Left lung (tissue), 10 donors: ENCODE results near the gene VRK3. TPM values are rescaled to one million over a fixed set of nuclear protein-coding genes. Genes with fewer than 3 reads are reported as not detected.
"Not testable (repeated sequence)": the region's sequence is repeated elsewhere in the genome, so short reads cannot be mapped to it uniquely, and the experiment has no call there.

Experiments used
- ATAC-seq: fragments of 200-7000 bp; cut with Tn5 transposase; one replicate; pipeline ENCODE4 v1.9.1; 2020; ENCODE audit warnings: moderate library complexity
- DNase-seq, 4 donors: peaks; one replicate each; pipeline ENCODE4 v3.0.0-alpha.2; 2013 to 2020
- H3K27ac ChIP-seq, 2 donors: fragments of 200-600 bp; sonication (generic) in 1 of 2; one replicate each; pipeline versions ENCODE4 v1.5.0 to v1.8.0; 2020 to 2021
- H3K27me3 ChIP-seq, 2 donors: fragments of 200-600 bp; sonication (generic) in 1 of 2; one replicate each; pipeline versions ENCODE4 v1.5.0 to v1.8.0; 2020 to 2021
- H3K36me3 ChIP-seq, 2 donors: fragments of 200-600 bp; sonication (generic) in 1 of 2; one replicate each; pipeline versions ENCODE4 v1.5.0 to v1.8.0; 2020 to 2021
- H3K4me1 ChIP-seq, 2 donors: fragments of 200-600 bp; one replicate each; pipeline ENCODE4 v1.8.0; 2021
- H3K4me3 ChIP-seq, 2 donors: fragments of 200-600 bp; sonication (generic) in 1 of 2; one replicate each; pipeline versions ENCODE4 v1.5.0 to v1.8.0; 2020 to 2021; ENCODE audit warnings: mild to moderate bottlenecking in 1 of 2
- H3K9me3 ChIP-seq, 2 donors: fragments of 200-600 bp; sonication (generic) in 1 of 2; one replicate each; pipeline versions ENCODE4 v1.5.0 to v1.8.0; 2020 to 2021
- CTCF ChIP-seq, 2 donors: fragments of 200-600 bp; sonication (generic) in 1 of 2; IDR thresholded peaks; one replicate each; pipeline versions ENCODE4 v1.5.0 to v1.8.0; 2021; ENCODE audit warnings: antibody characterized with exemption in 2 of 2
- intact Hi-C, 2 donors: fragments of 100-400 bp; cut with DNase I; formaldehyde crosslinking; loops; one replicate each; pipeline versions ENCODE4 v1.11.2 to v1.14.2; 2022
- polyA plus RNA-seq, 6 donors: library from polyadenylated mRNA; unstranded; fragments of 120-200 nt; gene quantifications; one replicate each; pipeline ENCODE4 v1.2.1, GENCODE V29; 2013; ENCODE audit not compliant: insufficient read length in 6 of 6
- total RNA-seq, 2 donors: library from RNA; stranded (reverse); fragmentation: NEBNext Ultra II Directional; extraction: Animal tissue kit (Norgen Biotek cat#: 25700); gene quantifications; one replicate each; pipeline ENCODE4 v1.2.1, GENCODE V29; 2021
- donor health status: DM: no; HTN: yes; CAD: no.
- donor health status: DM: no; HTN: no; CAD: no.

The VRK3 gene
- total and polyA plus RNA-seq, 8 donors, result 37.5 to 43.4 (median 39.4) TPM

GRCh38 chr19:50051964-50052363, 26.8 kb upstream of the VRK3 start:
- H3K4me1 ChIP-seq, result peaks cover 4 to 11% of the 10 kb centered on the region in 2 donors
- no peaks in the 10 kb centered on the region for H3K9me3 ChIP-seq
- ATAC-seq, result no peak
- peaks cover 0 to 14% of the 10 kb centered on the region in 2 donors for H3K36me3 ChIP-seq
- no peak overlapping the region for H3K27ac ChIP-seq
- DNase-seq, result no peak
- intact Hi-C loops, result no loop called here
- H3K4me3 ChIP-seq, result no peak overlapping the region
- TF ChIP-seq CTCF (IDR thresholded peaks at IDR 0.05), result no peak
- peaks cover 0 to 14% of the 10 kb centered on the region in 2 donors for H3K27me3 ChIP-seq

- Histone ChIP-seq H3K27me3 (peaks cover 0 to 14% of the 10 kb centered on the region in 2 donors), H3K4me1 (peaks cover 4 to 11% of the 10 kb centered on the region in 2 donors), H3K27ac (peak overlapping the region in 1 of 2 donors; percentile 34), H3K4me3 (peak overlapping the region; percentile 40 to 43), H3K36me3 (peaks cover 0 to 20% of the 10 kb centered on the region in 2 donors)
- DNase-seq, H3K9me3 ChIP-seq, ATAC-seq, intact Hi-C loops: not testable (repeated sequence)
Observed at GRCh38 chr19:50051228-50051895, 26.2 kb upstream of the VRK3 start.

GRCh38 chr19:50050406-50051227, 25.4 kb upstream of the VRK3 start:
- Histone ChIP-seq H3K36me3 (peaks cover 2 to 27% of the 10 kb centered on the region in 2 donors), H3K4me1 (peaks cover 4 to 11% of the 10 kb centered on the region in 2 donors), H3K9me3 (peaks cover 0 to 13% of the 10 kb centered on the region in 2 donors), H3K27me3 (peaks cover 0 to 14% of the 10 kb centered on the region in 2 donors), H3K4me3 (peak overlapping the region; percentile 40 to 43), H3K27ac (peak overlapping the region in 1 of 2 donors; percentile 34)
- peak; percentile 95 for ATAC-seq
- intact Hi-C loops, result no loop called here
- no peak for TF ChIP-seq CTCF (IDR thresholded peaks at IDR 0.05)
- peak; percentile 76 to 91 (median 84) for DNase-seq

- H3K4me3 ChIP-seq, result no peak overlapping the region
- peaks cover 16 to 57% of the 10 kb centered on the region in 2 donors for H3K36me3 ChIP-seq
- H3K9me3 ChIP-seq, result peaks cover 0 to 38% of the 10 kb centered on the region in 2 donors
- peaks cover 4 to 11% of the 10 kb centered on the region in 2 donors for H3K4me1 ChIP-seq
- ATAC-seq (no peak), DNase-seq (peak in 1 of 4 donors; percentile 11)
- H3K27ac ChIP-seq, result no peak overlapping the region
- peaks cover 0 to 14% of the 10 kb centered on the region in 2 donors for H3K27me3 ChIP-seq
- TF ChIP-seq CTCF (IDR thresholded peaks at IDR 0.05), result no peak
- intact Hi-C loops, result no loop called here
Observed at GRCh38 chr19:50047671-50048070, 22.5 kb upstream of the VRK3 start.

DNA sequence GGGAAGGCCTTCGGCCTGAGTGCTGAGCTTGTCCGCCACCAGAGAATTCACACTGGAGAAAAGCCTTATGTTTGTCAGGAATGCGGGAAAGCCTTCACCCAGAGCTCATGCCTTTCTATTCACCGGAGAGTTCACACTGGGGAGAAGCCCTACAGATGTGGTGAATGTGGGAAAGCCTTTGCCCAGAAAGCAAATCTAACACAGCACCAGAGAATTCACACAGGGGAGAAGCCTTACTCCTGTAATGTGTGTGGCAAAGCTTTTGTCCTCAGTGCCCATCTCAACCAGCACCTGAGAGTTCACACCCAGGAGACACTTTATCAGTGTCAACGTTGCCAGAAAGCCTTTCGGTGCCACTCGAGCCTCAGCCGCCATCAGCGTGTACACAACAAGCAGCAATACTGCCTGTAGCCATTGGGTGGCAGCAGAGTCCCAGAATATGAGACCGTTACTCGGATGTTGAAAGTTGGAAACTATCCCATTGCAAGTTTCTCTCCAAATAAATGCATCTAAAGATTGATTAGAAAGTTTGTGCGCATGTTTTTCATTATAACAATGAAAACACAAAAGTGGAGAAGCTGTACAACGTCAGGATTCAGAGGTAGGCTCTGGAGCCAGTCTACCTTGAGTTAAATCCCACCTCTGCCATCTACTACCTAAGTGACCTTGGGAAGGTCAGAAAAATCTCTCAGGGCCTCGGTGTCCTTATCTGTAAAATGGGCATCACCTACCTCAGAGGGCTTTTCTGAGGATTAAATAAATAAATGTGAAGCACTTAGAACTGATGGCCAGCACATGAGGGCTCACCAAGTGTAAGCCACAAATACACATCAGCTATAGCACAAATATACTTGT, 21.7 kb upstream of the VRK3 start:
- Histone ChIP-seq H3K27ac (no peak overlapping the region), H3K36me3 (peaks cover 16 to 65% of the 10 kb centered on the region in 2 donors), H3K4me1 (peaks cover 4 to 11% of the 10 kb centered on the region in 2 donors), H3K9me3 (peaks cover 0 to 38% of the 10 kb centered on the region in 2 donors), H3K27me3 (peaks cover 0 to 14% of the 10 kb centered on the region in 2 donors), H3K4me3 (no peak overlapping the region)
- peak; percentile 48 for ATAC-seq
- DNase-seq, result peak in 2 of 4 donors; percentile 56 to 63
- intact Hi-C loops, result no loop called here
- TF ChIP-seq CTCF (IDR thresholded peaks at IDR 0.05), result peak; percentile 69 to 79
